NCI-H446 treated with DMSO at 0.1 percent for 48 hours (cell line): Measurements from ENCODE around the gene ARL4C.

Source experiments
- DNase-seq: peaks from one replicate; lab custom pipeline; 2025; lab: John Stamatoyannopoulos, UW

ARL4C gene

GRCh38 chr2:234500394-234501006 is 3.6 kb upstream of the ARL4C start:
- DNase-seq: peak; percentile 46

DNA sequence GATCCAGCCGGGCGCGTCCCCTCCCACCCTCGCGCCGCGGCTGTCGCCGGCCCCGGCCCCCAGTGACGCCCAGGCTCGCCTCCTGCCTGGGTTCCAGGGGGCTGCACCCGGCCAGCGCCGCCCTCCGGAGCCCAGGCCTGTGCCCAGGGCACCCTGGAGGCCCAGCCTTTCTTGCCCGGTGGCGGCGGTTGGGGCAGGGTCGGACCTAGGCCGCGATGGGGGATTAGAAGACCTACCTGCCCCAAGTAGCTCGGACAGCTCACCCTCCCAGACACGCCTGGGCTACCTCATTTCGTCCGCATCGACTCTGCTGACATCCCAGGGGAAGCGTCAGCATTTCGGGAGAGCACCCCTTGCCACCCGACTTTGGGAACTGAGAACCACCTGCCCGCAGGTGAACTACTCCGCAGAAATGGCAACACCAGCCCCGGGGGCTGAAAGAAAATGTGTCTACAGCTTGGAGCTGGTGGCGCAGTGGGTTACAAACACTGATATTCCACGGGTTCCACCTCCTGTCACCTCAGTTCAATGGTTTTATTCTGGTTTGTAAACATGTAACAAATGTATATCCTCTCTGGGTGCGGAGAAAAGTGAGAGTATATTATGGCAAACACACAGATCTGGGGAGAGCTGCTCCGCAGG is 834 bp upstream of the ARL4C start:
- DNase-seq: no peak

DNA sequence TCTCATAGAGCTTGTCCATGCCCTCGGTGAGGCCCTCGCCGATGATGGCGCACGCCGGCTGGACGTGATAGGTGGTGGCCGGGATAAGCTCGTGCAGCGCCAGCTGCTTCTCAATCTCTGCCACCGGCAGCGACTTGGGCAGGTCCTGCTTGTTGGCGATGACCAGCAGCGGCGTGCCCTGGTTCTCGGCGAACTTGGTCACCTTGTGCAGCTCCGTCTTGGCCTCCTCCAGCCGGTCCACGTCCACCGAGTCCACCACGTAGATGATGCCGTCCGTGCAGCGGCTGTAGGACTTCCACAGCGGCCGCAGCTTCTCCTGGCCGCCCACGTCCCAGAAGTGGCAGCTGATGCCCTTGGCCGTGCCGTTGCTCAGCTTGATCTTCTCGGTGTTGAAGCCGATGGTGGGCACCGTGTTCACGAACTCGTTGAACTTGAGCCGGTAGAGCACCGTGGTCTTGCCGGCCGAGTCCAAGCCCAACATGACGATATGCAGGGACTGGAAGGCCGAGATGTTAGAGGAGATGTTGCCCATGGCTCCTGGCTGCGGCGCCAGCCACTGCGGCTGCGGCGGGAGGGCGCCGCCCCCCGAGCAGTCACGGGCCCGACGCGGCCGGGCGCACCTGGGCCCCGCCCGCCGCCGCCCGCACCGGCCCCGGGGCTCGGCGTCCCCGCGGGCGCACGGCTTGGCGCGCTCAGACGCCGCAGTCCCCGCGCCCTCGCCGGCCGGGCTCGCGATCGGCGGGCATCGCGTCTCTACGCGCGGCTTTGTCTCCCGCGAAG is 636 bp downstream of the ARL4C start:
- DNase-seq: no peak

- no peak for DNase-seq
These were observed 1.4 kb downstream of the ARL4C start for GRCh38 chr2:234495251-234496054.

DNA sequence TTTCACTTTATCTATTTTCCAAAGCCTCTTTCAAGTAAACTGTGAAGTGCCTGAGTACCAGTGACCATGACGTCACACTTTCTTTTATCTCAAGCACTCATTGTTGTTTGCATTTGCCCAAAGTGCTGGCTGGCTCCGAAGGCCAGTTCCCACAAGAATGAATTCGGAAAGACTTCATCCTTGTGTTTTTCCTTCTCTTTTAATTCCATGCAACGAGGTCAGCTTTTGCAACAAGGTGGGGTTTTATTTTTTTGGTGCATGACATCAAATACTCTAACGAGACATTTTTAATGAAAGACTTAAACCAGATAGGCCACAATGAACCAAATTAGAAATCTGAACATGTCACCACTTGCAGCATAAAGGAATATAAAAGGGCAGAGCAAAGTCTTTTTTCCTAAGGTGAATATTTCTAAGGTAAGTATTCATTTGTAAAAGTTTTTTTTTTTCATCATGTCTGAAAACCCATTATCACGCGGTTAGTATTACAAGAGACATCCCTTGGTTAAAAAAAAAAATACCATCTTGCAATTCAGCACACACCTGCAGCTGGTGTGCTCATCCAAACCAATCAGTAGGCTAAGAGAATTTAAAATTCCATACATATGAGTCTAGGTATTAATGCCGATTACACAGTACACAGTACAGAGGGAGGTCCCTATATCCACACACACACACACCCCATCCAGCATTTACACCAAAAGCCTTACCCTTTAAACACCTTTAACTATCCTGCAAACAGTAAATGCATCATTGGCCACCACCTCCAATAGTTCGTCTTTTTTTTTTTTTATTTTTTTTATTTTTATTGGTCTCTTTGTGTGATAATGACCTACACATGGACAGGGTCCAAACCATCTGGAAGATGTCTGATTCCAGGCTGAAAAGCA is 2.3 kb downstream of the ARL4C start:
- DNase-seq: peak; percentile 4

GRCh38 chr2:234493796-234494195 is 3.1 kb downstream of the ARL4C start:
- no peak for DNase-seq

DNA sequence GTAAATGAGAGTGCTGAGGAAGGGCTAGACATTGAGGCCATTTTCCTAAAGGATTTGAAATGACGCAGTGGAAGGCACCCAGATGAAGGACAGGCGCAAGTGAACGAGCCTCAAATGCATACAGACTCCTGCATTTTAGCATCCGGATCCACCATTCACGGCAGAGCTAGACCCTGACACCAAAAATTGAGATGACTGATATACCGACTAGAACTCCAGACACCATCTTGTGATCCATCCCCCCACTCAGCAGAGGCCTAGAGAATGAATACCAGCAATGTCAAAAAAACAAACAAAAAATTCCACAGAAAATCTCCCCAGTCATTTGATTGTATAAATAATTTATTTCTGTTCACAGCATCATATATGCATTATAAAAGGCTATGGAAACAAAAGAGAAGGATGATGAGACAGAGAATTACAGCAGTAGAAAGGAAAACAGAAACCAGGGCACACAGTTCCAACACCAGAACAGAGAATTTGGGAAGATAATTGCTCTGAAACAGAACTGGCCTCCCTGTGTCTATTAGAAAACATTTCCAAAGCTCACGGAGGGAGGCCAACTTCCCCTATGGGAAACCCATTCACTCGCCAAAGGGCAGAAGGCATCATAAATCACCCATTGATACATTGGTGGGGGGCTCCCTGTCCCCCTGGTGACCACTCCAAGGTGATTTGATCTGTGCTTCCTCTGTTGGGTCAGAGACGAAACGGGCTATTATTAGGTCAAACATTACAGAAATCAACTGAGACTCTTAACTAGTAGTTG is 4.0 kb downstream of the ARL4C start:
- DNase-seq: no peak

GRCh38 chr2:234491897-234492296 is 5.0 kb downstream of the ARL4C start:
- no peak for DNase-seq

DNA sequence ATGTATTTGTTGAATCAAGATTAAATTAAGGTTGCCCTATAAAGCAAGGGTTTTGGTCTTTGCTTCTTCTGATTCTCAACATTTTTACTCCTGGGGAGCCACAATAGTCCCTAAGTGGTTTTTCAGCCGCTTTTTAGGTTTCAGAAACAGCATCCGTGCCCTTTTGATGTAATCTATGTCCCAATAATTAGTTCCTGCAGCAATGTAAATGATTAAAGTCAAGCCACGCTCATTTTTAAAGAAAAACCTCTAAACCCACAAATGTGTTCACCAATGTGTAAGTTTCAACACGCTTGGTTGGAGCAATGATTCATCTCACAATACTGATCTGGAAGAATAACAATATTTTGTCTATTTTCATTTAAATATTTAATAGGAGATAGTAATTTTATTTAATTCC is 5.6 kb downstream of the ARL4C start:
- DNase-seq: no peak

DNA sequence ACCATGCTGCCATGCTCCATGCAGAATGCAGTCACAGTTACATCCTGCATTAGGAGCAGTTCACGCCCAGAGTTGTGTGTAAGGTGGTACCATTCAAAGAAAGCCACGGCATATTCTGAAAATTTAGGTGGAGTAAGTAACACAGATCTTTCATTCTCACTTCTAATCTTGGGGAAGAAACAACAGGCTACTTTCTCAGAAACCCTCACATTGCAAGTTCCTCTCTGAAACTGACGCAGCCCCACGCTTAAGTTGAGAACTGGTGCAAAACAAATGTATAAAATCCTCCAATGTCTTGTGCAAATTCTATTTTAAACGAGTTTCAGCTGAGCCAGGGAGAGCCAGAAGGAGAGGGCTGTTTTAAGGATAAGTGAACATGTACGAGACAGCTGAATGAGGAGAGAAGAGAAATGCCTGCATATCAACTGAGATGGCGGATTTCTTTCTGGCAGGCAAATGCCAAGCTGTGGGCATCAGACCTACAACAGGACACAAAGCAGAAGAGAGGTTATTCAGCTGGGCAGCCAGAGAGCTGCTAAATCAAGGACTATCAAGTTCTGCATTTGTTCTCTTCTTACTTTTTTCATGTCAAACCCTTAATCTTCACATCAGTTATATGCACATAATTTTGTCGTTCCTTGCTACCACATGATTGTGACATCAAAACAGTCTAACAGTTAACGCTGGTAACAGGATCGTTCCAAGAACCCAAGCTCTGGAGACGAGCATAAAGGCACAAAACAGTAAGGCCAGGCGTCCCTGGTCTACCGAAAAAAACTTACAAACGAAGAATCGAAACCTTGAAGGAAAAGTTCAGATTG is 6.4 kb downstream of the ARL4C start:
- no peak for DNase-seq

DNA sequence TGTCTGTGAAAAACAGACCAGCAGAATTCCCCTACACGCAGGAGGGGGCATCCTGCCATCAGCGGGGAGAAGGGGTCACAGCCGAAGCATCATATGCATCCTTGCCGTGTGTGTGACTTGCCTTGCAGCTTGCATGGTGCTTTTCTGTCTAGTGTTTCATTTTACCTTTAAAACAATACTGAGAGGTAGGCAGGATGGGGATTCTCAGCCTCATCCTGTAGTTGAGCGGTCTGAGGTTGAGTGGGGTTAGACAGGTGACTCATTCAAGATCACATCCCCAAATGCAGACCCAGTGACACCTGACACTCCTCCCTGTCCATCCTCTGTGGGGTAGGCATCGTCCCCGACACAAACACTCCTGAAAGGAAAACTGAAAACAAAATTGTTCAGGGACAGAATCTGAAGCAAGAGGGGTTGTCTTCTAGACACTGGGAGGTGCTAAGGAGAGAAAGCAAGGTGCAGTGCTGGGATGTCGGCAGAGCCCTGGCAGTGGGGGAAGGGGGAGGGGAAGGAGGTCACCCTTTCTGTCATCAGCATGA is 7.9 kb downstream of the ARL4C start:
- DNase-seq: no peak

DNA sequence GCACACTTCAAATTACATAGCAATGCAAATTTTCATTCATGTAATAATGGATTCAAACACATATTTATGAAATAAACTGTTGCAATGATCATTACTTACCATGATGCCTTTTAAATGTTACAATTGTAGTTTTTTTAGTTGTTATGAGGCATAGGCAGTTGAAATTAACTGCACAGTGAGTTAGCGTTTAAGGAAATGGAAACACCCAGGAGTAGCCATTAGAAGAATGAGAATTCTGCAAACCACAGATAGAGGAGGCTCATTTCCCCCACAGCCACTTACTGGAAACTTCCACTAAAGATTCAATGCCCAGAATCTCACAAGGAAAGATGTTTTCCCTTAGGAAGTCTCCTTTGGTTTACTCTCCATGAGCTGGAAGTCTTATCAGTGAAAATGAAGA is 8.4 kb downstream of the ARL4C start:
- no peak for DNase-seq

DNA sequence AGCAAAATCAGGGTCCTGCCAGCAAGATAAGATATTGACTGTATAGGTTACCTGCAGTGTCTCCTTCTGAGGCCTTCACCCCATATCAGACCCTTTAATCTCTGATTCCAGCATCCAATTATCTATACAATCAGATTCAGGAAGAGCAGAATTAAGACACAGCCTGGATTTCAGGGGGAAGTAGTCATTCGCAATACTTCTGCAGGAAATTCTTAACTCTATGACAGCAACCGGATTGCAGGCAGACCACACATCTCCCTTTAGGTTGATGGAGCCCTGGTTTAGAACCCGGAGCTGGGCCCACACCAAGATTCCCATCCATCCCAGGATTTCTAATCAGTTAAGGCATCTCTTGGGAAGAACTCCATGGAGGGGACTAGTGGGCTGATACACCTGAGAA is 9.5 kb downstream of the ARL4C start:
- DNase-seq: no peak

DNA sequence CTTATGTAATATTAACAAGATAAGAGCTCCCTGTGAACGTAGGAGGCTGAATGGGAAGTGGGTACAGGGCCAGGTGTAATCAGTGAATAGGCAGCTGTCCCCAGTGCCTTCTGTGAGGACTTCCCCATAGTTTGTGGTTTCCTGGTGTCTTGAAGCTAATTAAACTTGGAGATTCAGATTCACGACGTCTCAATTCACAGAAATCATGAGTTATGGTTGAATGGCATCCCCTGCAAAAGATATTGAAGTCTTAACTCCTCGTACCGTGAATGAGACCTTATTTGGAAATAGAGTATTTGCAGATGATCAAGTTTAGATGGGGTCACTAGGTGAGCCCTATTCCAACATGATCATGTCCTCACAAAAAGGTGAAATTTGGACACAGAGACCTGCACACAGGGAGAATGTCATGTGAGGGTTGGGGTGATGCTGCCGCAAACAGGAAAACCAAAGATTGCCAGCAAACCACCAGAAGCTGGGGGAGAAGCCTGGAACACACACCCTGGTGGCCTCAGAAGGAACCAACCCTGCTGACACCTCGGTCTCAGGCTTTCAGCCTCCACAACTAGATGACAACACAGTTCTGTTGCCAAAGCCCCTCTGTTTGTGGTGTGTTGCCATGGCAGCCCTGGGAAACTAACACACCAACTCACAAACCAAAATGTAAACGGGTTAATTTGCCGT is 13.2 kb downstream of the ARL4C start:
- no peak for DNase-seq

DNA sequence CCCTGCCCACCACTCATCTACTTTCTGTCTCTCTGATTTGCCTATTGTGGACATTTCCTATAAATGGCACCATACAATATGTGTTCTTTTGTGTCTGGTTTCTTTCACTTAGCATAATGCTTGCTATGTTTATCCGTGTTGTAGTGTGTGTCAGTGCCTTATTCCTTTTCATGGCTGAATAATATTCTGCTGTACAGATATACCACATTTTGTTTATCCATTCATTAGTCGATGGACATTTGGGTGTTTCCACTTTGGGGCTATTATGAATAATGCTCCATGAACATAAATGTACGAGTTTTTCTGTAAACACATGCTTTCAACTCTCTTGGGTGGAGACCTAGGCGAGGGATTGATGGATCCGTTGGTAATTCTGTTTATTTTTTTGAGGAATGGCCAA is 15.6 kb downstream of the ARL4C start:
- DNase-seq: no peak

DNA sequence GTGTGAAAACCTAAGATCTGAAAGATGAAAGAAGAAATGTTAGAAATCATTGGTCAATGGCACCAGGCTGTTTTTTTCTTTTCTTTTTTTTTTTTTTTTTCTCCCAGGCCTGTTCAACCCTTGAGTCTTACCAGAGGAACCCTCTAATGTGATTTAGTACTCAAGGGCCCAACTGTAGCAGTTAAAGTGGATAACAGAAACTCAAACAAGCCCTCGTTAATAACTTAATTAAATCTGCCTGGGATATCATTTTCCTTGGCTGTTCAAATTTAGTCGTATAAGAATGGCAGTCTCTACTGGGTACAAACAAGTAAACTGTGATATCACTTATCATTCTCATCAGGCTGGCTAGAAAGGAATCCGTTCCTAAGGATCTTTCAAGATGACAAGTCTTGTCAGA is 16.5 kb downstream of the ARL4C start:
- no peak for DNase-seq

DNA sequence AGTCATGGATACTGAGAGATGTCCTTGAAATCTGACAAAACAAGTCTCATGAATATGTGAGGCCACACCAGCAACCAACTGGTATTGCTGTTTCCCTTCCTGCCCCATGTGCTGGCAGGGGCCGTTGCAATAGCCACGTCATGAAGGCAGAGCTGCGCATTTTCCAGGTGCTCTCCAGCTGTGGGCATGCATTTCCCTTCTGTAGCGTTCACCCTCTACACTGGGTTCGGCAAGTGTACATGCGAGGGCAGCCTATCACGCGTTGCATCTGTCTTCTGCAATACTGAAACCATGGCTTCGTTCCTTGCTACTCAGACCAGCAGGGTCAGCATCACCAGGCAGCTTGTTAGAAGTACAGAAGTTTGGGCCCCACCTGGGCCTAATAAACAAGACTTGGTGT is 17.4 kb downstream of the ARL4C start:
- no peak for DNase-seq

DNA sequence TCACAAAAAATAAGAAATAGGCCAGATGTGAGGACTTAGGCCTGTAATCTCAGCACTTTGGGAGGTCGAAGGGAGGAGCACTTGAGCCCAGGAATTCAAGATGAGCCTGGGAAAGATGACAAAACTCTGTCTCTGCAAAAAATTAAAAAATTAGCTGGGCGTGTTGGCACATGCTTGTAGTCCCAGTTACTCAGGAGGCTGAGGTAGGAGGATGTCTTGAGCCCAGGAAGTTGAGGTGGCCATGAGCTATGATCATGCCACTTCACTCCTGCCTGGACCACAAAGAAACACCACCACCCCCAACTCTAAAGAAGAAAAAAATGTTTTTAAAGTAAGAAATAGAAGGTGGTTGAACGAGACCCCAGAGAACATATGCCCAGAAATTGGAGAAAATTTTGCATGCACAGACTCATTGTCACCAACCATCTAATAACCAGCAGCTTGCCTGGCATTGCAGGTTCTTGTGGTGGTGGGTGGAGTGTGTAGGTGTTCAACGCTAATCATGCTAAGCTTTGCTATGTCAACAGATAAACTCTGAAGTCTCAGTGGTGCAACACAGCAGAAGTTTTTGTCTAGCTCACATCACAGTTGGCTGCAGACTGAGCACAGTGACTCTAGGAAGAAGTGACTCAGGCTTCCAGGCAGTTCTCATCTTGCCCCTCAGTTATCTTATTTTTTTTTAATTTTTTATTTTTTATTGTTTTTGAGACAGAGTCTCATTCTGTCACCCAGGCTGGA is 18.6 kb downstream of the ARL4C start:
- no peak for DNase-seq
